ENCODE data around the gene IPPK.
"Not testable (repeated sequence)": the region's sequence is repeated elsewhere in the genome, so short reads cannot be mapped to it uniquely, and the experiment has no call there.

IPPK gene

GRCh38 chr9:92613268-92614122 is 56.4 kb downstream of the IPPK start:
- DNase-seq (ENCODE audit: low read depth), result no peak

- DNase-seq (ENCODE audit: low read depth), result no peak
Observed at GRCh38 chr9:92612816-92613215, 57.1 kb downstream of the IPPK start.

GRCh38 chr9:92612292-92612691 is 57.6 kb downstream of the IPPK start:
- DNase-seq (ENCODE audit: low read depth), result no peak

GRCh38 chr9:92611621-92612285 is 58.2 kb downstream of the IPPK start:
- no peak for DNase-seq (ENCODE audit: low read depth)

GRCh38 chr9:92610470-92611420 is 59.2 kb downstream of the IPPK start:
- peak; percentile 24 for DNase-seq (ENCODE audit: low read depth)

GRCh38 chr9:92608909-92609445 is 61.0 kb downstream of the IPPK start:
- no peak for DNase-seq (ENCODE audit: low read depth)

GRCh38 chr9:92608241-92608908 is 61.6 kb downstream of the IPPK start:
- no peak for DNase-seq (ENCODE audit: low read depth)

GRCh38 chr9:92607773-92608172 is 62.2 kb downstream of the IPPK start:
- DNase-seq (ENCODE audit: low read depth), result no peak

GRCh38 chr9:92607088-92607487 is 62.8 kb downstream of the IPPK start:
- no peak for DNase-seq (ENCODE audit: low read depth)

GRCh38 chr9:92605224-92605623 is 64.7 kb downstream of the IPPK start:
- no peak for DNase-seq (ENCODE audit: low read depth)

- DNase-seq (ENCODE audit: low read depth), result no peak
Observed at GRCh38 chr9:92603990-92604389, 65.9 kb downstream of the IPPK start.

- no peak for DNase-seq (ENCODE audit: low read depth)
Observed at GRCh38 chr9:92603100-92603499, 66.8 kb downstream of the IPPK start.

- DNase-seq (ENCODE audit: low read depth), result no peak
Observed at GRCh38 chr9:92602413-92602812, 67.5 kb downstream of the IPPK start.

GRCh38 chr9:92601451-92601850 is 68.5 kb downstream of the IPPK start:
- no peak for DNase-seq (ENCODE audit: low read depth)

GRCh38 chr9:92600462-92601261 is 69.3 kb downstream of the IPPK start:
- peak; percentile 58 for DNase-seq (ENCODE audit: low read depth)

- no peak for DNase-seq (ENCODE audit: low read depth)
Observed at GRCh38 chr9:92599938-92600461, 69.9 kb downstream of the IPPK start.

GRCh38 chr9:92598382-92598781 is 71.5 kb downstream of the IPPK start:
- DNase-seq (ENCODE audit: low read depth), result no peak

- DNase-seq (ENCODE audit: low read depth), result no peak
Observed at GRCh38 chr9:92595930-92596329, 74.0 kb downstream of the IPPK start.

- not testable (repeated sequence) for DNase-seq (ENCODE audit: low read depth)
Observed at GRCh38 chr9:92595075-92595474, 74.9 kb downstream of the IPPK start.

All from amniotic epithelial cell (primary cell).